Measurements from ENCODE around the gene CLTB.
"Not testable (repeated sequence)": the region's sequence is repeated elsewhere in the genome, so short reads cannot be mapped to it uniquely, and the experiment has no call there.

Gene CLTB

GRCh38 chr5:176426876-176427275 lies 10.5 kb upstream of the CLTB start:
- DNase-seq, result no peak

GRCh38 chr5:176425791-176426190 lies 9.5 kb upstream of the CLTB start:
- no peak for DNase-seq

GRCh38 chr5:176425138-176425537 lies 8.8 kb upstream of the CLTB start:
- DNase-seq, result no peak

DNA sequence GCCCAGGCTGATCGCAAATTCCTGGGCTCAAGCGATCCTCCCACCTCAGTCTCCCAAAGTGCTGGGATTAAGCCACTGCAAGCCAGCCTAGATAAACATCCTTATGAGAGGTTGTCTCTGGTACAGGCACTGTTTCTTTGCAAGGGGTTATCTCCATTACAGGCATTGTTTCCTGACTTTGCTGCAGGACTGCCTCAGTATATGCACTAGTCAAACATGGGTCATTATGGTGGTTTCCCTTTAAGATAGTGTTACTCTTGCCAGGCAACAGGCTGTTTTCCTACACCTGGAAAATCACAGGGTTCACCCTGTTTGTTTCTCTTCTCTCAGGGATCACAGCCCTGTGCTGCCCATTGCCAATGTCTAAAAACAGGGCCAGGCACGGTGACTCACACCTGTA lies 7.8 kb upstream of the CLTB start:
- no peak for DNase-seq

GRCh38 chr5:176420972-176421544 lies 4.7 kb upstream of the CLTB start:
- DNase-seq, result no peak

DNA sequence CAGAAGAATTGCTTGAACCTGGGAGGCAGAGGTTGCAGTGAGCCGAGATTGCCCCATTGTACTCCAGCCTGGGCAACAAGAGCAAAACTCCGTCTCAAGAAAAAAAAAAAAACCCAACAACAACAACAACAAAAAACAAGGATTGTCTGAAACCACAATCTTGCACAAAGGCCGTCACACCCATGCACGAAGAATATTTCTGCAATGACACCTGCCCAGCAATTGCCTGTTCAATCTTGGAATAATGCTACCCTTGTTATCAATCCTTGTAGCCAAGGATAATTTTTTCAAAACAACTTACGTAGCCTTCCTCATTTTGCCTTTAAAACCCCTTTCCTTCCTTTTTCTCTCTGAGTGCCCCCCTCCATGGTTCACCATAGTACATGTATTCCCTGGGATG lies 3.7 kb upstream of the CLTB start:
- no peak for DNase-seq

DNA sequence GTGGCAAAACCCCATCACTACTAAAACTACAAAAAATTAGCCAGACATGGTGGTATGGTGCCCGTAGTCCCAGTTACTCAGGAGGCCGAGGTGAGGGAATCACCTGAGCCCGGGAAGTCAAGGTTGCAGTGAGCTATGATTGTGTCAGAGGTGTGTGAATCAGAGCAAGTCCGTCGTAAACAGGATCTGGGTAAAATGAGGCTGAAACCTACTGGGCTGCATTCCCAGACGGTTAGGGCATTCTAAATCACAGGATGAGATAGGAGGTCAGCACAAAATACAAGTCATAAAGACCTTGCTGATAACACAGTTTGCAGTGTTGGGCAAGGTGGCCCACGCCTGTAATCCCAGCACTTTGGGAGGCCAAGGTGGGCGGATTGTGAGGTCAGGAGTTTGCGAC lies 1.9 kb upstream of the CLTB start:
- DNase-seq, result no peak

GRCh38 chr5:176416965-176417364 lies 626 bp upstream of the CLTB start:
- DNase-seq, result no peak

- DNase-seq, result no peak
Observed at GRCh38 chr5:176415240-176415951, 943 bp downstream of the CLTB start.

GRCh38 chr5:176414704-176415103 lies 1.6 kb downstream of the CLTB start:
- DNase-seq, result no peak

DNA sequence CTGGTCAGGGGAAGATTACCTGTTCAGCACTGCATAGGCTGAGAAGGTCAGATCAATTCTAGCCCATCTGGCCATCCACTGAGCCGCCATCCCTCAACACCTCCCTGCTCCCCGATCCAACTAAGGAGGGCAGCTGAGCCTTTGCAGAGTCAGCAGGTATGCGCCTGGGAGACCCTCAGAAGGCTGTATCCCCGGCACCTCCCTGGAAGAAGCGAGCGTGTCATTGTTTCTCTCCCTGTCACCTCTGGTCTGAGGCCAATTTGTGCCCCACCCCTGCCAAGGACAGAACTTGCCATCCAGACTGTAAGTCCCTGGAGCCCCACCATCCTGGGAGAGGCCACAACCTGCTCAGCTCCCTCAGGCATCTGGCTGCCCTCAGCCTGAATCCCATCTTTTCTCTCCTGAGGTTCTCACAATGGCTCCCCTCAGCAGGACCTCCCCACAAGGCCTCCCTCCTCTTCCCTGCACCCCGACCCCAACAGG lies 2.6 kb downstream of the CLTB start:
- no peak for DNase-seq

DNA sequence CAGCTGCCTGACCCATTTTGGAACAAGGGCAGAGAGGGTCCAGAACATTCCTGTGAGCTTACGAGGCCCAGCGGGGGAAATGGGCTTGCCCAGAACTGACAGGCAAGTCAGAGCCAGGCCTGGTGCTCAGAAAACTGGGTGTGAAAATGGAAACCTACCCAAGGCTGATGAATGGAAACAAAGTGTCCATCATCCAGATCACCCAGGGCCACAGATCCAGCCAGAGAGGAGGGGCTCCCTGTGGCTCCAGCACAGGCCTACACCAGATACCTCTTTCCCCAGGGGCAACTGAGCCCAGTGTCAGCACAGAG lies 3.1 kb downstream of the CLTB start:
- DNase-seq, result no peak

DNA sequence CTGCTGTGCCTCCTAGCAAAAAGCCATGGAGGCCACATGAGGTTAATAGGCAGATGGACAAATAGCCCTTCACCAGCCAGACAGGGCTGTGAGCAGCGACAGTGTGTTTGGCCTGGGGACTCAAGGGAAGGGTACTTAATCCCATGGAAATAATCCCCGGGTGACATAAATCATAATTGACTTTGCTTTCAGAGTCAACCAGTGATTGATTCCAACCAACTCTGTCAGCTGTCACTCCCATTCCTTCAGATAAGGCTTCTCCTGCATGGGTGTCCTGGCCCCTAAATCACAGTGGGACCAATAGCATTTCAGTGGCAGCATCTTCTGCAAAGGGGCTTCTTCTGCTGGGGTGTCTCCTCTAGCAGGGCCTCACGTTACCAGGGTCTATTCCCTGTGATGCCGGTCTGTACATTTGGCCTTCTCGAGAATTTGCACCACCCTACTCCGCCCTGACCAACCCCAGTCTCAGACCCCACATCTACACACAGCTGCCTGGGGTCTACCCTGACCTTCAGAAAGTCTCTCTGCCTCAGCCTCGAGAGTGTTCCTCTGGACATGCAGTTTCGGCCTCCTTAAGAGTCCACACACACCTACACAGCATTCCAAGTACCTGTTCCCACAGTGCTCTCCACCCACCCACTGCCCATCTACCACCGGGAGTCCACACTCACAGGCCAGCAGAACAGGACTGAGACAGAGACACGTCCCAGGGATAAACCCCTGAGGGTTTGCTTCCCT lies 3.7 kb downstream of the CLTB start:
- no peak for DNase-seq

GRCh38 chr5:176410486-176411180 lies 5.7 kb downstream of the CLTB start:
- no peak for DNase-seq

- no peak for DNase-seq
Observed at GRCh38 chr5:176409765-176410164, 6.6 kb downstream of the CLTB start.

GRCh38 chr5:176408590-176408989 lies 7.7 kb downstream of the CLTB start:
- DNase-seq, result no peak

DNA sequence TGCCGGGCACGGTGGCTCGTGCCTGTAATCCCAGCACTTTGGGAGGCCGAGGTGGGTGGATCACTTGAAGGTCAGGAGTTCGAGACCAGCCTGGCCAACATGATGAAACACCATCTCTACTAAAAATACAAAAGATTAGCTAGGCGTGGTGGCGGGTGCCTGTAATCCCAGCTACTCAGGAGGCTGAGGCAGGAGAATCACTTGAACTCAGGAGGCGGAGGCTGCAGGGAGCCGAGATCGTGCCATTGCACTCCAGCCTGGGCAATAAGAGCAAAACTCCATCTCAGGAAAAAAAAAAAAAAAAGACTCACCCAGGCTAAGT lies 8.1 kb downstream of the CLTB start:
- not testable (repeated sequence) for DNase-seq

GRCh38 chr5:176407456-176408251 lies 8.7 kb downstream of the CLTB start:
- DNase-seq, result no peak

DNA sequence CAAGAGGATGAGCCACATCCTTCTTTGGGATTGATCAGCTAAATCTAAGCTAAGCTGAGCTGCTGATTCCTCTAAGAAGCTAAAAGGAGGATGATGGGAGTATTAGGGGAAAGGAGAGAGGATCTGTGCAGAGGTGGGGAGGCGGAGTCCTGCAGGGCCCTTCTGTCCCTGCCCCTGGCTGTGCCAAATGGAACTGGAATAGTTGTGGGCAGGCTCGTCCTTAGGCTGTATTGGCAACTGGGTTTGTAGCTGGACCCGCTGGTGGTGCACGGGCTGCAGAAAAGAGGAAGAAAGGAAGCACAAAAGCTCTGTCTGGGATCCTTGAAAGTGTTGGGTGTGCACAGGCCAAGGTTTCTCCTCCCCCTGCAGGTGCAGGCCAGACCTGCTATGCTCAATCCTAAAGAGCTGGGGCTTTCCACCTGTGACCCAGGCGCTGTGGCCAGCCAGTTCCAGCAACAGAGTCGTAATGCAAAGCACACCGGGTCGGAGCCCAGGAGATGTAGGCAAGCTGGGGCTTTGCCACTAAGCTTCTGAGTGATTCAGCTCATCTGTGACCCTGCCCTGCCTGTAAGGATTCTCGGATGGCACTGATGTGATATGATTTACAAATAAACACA lies 9.8 kb downstream of the CLTB start:
- DNase-seq, result no peak

DNA sequence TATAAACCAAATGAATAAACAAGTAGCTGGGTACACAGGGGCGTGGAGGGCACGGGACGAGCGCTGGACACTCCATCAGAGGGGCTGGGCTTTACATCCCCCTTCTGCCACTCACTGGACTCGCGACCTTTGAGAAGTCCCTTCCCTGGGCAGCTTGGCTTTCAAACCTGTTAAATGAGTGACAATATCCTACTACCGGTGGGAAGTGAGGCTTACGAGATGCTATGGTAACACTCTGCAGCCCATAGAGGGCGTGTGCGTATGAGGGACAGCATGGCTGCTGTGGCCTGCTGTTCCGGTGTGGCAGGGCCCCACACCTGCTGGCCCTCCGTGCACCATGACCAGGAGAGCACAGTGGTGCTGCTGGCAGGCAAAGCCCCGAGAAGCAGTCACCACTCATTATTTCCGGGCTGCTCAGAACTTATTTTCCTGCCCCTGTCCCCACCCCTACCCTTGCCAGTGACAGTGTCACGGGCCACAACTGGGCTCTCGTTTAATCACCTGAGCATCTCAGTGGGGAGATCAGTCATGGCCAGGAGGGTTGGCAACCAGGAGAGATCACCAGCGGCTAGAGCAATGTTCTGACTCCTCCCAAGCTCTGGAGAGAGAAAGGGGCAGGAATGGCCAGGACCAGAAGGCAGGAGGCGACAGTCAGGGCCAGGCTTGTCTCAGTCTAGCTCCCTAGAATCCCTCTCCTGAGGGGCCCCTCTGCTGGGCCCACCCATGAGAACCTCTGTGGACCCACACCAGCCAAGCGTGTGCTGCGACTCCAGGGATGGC lies 10.5 kb downstream of the CLTB start:
- DNase-seq, result no peak

GRCh38 chr5:176401281-176402205 lies 14.8 kb downstream of the CLTB start:
- no peak for DNase-seq
